GM12864 (cell line): ENCODE measurements around the gene CEP72.

Source experiments
- DNase-seq: peaks from one replicate; pipeline ENCODE4 v3.0.0-alpha.2; 2011; ENCODE audit warnings: low read depth
- H3K4me3 ChIP-seq: 2 replicates; pipeline ENCODE4 v1.5.1; 2011; ENCODE audit warnings: mild to moderate bottlenecking, low read depth, low read length, control low read depth
- TF ChIP-seq, protein P1 (sequence below): IDR thresholded peaks from 2 replicates; pipeline ENCODE4 v1.5.1; 2011; ENCODE audit warnings: low read depth, mild to moderate bottlenecking, moderate library complexity, low read length, control low read depth, inconsistent platforms; ENCODE audit errors: missing control alignments

CEP72 gene

DNA sequence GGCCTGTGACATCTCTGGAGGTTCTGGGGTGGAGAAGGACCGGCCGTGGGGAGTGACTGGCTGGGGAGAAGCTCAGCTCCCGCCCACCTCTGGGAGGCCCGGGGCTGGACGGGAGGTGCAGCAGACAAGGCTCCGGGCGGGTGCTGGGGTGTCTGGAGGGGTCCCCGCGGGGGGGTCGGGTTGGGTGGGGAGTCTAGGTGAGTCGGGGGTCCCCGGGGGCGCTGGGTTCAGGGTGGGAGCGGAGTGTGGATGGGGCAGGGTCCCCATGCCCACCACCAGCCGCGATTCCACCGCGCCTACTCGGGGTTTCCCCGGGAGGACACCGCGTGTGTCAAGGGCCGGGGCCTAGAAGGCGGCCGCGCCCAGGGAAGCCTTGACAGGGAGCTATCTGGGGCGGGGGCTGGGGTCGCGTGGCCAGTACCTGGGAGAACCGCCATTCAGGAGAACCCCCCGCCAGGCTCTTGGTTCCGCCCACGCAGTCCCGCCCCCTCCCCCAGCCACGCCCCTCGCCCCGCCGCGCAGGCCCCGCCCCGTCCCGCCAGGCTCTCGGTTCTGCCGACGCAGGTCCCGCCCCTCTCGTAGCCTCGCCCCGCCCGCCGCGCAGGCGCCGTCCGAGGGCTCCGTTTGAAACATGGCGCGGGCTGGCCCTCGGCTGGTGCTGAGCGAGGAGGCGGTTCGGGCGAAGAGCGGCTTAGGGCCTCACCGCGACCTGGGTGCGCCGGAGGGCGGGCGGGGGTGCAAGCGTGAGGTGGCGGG, at the start of gene CEP72:
CEP72 (plus strand) TSS at position 610 of the 756 bp plus-strand sequence; CDS start at position 632, 22 bp downstream.
- H3K4me3 ChIP-seq = peak within 1 kb of the TSS; percentile 76
- peak; percentile 51 for DNase-seq
- TF ChIP-seq, protein P1, sequence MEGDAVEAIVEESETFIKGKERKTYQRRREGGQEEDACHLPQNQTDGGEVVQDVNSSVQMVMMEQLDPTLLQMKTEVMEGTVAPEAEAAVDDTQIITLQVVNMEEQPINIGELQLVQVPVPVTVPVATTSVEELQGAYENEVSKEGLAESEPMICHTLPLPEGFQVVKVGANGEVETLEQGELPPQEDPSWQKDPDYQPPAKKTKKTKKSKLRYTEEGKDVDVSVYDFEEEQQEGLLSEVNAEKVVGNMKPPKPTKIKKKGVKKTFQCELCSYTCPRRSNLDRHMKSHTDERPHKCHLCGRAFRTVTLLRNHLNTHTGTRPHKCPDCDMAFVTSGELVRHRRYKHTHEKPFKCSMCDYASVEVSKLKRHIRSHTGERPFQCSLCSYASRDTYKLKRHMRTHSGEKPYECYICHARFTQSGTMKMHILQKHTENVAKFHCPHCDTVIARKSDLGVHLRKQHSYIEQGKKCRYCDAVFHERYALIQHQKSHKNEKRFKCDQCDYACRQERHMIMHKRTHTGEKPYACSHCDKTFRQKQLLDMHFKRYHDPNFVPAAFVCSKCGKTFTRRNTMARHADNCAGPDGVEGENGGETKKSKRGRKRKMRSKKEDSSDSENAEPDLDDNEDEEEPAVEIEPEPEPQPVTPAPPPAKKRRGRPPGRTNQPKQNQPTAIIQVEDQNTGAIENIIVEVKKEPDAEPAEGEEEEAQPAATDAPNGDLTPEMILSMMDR = no peak

GRCh38 chr5:565782-566440, 46.2 kb upstream of the CEP72 start:
- H3K4me3 ChIP-seq = no peak overlapping the region
- TF ChIP-seq, protein P1 = no peak
- no peak for DNase-seq

- TF ChIP-seq, protein P1 = no peak
- no peak overlapping the region for H3K4me3 ChIP-seq
- no peak for DNase-seq
These were observed 45.4 kb upstream of the CEP72 start for GRCh38 chr5:566636-567309.

DNA sequence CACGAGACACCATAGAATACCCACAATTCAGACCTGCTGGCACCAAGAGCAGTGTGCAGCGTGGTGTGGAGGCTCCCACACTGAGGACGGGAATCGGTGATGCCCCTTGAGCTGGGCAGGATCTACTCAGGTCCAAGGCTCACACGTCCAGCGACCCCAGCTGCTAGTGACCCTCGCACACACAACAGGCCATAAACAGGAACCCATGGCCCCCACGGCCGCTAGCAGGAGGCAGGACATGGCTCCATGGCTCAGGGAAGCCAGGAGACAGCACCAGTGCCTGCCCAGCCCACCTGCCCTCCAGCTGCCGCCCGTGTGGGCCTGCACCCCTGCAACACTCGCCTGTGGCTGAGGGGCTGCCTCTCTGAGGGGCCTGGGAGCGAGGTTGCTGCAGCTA, 44.5 kb upstream of the CEP72 start:
- DNase-seq = no peak
- no peak overlapping the region for H3K4me3 ChIP-seq
- TF ChIP-seq, protein P1 = no peak

- TF ChIP-seq, protein P1 = no peak
- H3K4me3 ChIP-seq = no peak overlapping the region
These were observed 43.9 kb upstream of the CEP72 start for GRCh38 chr5:568061-568781.

DNA sequence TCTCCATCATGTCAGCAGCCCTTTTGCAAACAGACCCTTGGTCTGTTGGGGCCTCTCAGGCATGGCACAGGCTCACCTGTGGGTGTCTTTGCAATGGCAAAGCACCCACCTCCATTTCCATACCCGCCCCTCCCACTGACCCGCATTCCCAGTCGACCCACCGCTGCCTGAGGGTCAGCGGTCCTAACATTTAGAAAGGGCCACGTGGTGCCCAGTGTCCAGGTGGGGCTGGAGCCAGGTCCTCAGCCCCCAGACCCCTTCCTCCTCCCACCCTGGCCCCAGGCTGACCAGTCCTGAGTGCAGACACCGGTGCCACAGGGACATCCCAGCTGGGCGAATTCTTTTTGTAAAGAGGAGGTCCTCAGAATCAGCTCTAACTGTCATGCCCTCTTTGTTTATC, 43.3 kb upstream of the CEP72 start:
- TF ChIP-seq, protein P1 = no peak
- no peak overlapping the region for H3K4me3 ChIP-seq
- DNase-seq = no peak

More at GRCh38 chr5:568061-568781, 43.9 kb upstream of the CEP72 start:
- no peak for DNase-seq
